Activated CD8-positive, alpha-beta T cell treated with anti-CD3 and anti-CD28 coated beads for 36 hours (primary cell): ENCODE measurements around the gene CST9L. TPM values are rescaled to one million over a fixed set of nuclear protein-coding genes. Genes with fewer than 3 reads are reported as not detected.

Experiments
- ATAC-seq: fragments of 200-7000 bp; cut with Tn5 transposase; one replicate; pipeline ENCODE4 v1.10.0; 2021; ENCODE audit warnings: mild to moderate bottlenecking, moderate library complexity
- CTCF ChIA-PET: fragments of 350-600 bp; sonication (Branson Sonifier 250); formaldehyde crosslinking; loops from one replicate; lab custom pipeline; 2021; ENCODE audit warnings: antibody characterized with exemption; lab: Charles Lee
- POLR2A ChIA-PET: fragments of 350-600 bp; sonication (Branson Sonifier 250); formaldehyde crosslinking; loops from one replicate; lab custom pipeline; 2021; ENCODE audit warnings: antibody characterized with exemption; lab: Charles Lee
- DNase-seq: peaks from one replicate; pipeline ENCODE4 v3.0.0-alpha.2; 2020
- H3K27ac Mint-ChIP-seq: one replicate; pipeline ENCODE4 v1.8.0; 2021; ENCODE audit warnings: mild to moderate bottlenecking, mixed read lengths
- H3K27me3 Mint-ChIP-seq: one replicate; pipeline ENCODE4 v1.8.0; 2021; ENCODE audit warnings: mixed read lengths
- H3K36me3 Mint-ChIP-seq: one replicate; pipeline ENCODE4 v1.8.0; 2021; ENCODE audit warnings: low read depth, mixed read lengths
- H3K4me1 Mint-ChIP-seq: one replicate; pipeline ENCODE4 v1.8.0; 2021; ENCODE audit warnings: low read depth, mixed read lengths
- H3K4me3 Mint-ChIP-seq: one replicate; pipeline ENCODE4 v1.8.0; 2021; ENCODE audit warnings: mild to moderate bottlenecking, moderate library complexity, mixed read lengths
- H3K9me3 Mint-ChIP-seq: one replicate; pipeline ENCODE4 v1.8.0; 2021; ENCODE audit warnings: mixed read lengths
- CTCF ChIP-seq: fragments of 200-600 bp; IDR thresholded peaks from one replicate; pipeline ENCODE4 v1.8.0; 2022; ENCODE audit warnings: antibody characterized with exemption, mild to moderate bottlenecking
- intact Hi-C: fragments of 100-400 bp; cut with micrococcal nuclease; formaldehyde crosslinking; loops from one replicate; pipeline ENCODE4 v1.10.0; 2022
- total RNA-seq, 2 experiments: library from RNA; stranded (reverse); gene quantifications; one replicate each; pipeline ENCODE4 v1.2.3, GENCODE V29; 2021

CST9L gene
- total RNA-seq, 2 experiments from 2014 or later, result not detected

DNA sequence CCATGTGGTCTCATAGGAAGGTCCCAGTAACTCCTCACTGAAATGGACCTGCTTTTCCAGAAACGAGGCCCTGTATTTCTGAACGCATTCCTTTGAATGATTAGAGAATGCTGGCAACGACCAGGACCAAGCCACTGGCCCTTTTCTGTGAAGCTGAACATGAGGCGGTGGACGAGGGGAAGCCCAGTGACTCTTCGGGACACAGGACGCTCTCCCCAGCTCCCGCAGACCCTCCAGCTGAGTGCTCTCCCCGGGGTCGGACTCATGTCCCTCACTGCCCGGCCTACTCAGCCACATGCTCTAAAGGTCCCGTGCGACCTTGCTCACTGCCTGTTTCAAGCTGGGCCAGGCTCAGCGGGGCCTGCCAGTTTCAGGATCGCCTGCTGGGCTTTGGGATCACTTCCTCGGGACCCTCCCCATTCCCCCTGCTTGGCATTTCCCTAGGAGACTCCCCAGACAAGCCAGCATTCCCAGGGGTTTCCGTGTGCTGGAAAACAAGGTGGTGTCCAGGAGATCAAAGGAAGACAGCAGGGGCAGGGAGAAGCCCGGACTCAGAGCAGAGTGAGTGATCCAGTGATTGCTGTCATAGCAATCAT lies 40.1 kb upstream of the CST9L start:
- no peak overlapping the region for H3K27ac Mint-ChIP-seq
- peaks cover 4% of the 10 kb centered on the region for H3K4me1 Mint-ChIP-seq
- no peak for ATAC-seq
- no peak for TF ChIP-seq CTCF
- CTCF ChIA-PET, result interaction anchor here (18.2 kb wide), 1 partner anchor 165 kb away, joined by 176 read pairs; the partner anchor contains the start of gene CSTL1
- no peaks in the 10 kb centered on the region for H3K27me3 Mint-ChIP-seq
- intact Hi-C loops, result loop anchor here (10.0 kb wide), 1 partner anchor 244 kb away; the partner anchor contains the start of gene GZF1
- POLR2A ChIA-PET, result no interaction called here
- H3K9me3 Mint-ChIP-seq, result no peaks in the 10 kb centered on the region
- DNase-seq, result no peak
- no peaks in the 10 kb centered on the region for H3K36me3 Mint-ChIP-seq
- no peak overlapping the region for H3K4me3 Mint-ChIP-seq

GRCh38 chr20:23607497-23608245 lies 39.4 kb upstream of the CST9L start:
- no peak overlapping the region for H3K27ac Mint-ChIP-seq
- H3K4me3 Mint-ChIP-seq, result no peak overlapping the region
- peaks cover 4% of the 10 kb centered on the region for H3K4me1 Mint-ChIP-seq
- intact Hi-C loops, result loop anchor here (10.0 kb wide), 1 partner anchor 243 kb away; the partner anchor contains the start of gene GZF1
- no peak for TF ChIP-seq CTCF
- POLR2A ChIA-PET, result no interaction called here
- no peaks in the 10 kb centered on the region for H3K27me3 Mint-ChIP-seq
- H3K36me3 Mint-ChIP-seq, result no peaks in the 10 kb centered on the region
- CTCF ChIA-PET, result interaction anchor here (0.7 to 18.2 kb wide), 16 partner anchors 12 to 917 kb away, joined by 3 to 176 read pairs (median 3); partner anchors contain the start of gene CSTL1
- H3K9me3 Mint-ChIP-seq, result no peaks in the 10 kb centered on the region
- DNase-seq, result no peak
- ATAC-seq, result no peak

DNA sequence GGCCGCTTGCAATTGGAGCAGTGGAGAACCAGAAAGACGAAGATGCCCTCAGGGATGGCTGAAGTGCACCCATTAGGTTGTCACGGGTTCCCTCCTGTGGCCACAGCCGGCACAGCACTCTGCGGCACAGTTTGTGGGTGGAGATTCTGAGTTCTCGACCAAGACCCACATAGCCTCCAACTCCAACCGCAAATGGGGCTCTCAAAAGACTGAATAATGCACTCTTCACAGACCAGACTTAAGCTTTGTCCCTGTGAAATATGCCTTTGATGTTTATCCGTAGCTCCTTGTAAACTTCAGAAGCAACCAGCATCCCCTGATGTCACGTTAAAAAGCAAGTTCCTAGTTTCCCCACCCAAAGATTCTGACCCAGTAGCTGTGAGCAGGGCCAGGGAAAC lies 38.4 kb upstream of the CST9L start:
- intact Hi-C loops, result loop anchor here (1.0 to 10.0 kb wide), 2 partner anchors 164 to 242 kb away; partner anchors contain the start of gene GZF1
- DNase-seq, result peak; percentile 85
- peak; percentile 98 for ATAC-seq
- Mint-ChIP-seq H3K27me3 (no peaks in the 10 kb centered on the region), H3K4me3 (no peak overlapping the region), H3K27ac (no peak overlapping the region), H3K9me3 (no peaks in the 10 kb centered on the region), H3K36me3 (no peaks in the 10 kb centered on the region), H3K4me1 (peaks cover 4% of the 10 kb centered on the region)
- TF ChIP-seq CTCF, result peak; percentile 81
- ChIA-PET CTCF (interaction anchor here (0.7 to 18.2 kb wide), 22 partner anchors 9 to 916 kb away, joined by 3 to 176 read pairs (median 3); partner anchors contain the start of genes CSTL1 and NAPB), POLR2A (no interaction called here)

DNA sequence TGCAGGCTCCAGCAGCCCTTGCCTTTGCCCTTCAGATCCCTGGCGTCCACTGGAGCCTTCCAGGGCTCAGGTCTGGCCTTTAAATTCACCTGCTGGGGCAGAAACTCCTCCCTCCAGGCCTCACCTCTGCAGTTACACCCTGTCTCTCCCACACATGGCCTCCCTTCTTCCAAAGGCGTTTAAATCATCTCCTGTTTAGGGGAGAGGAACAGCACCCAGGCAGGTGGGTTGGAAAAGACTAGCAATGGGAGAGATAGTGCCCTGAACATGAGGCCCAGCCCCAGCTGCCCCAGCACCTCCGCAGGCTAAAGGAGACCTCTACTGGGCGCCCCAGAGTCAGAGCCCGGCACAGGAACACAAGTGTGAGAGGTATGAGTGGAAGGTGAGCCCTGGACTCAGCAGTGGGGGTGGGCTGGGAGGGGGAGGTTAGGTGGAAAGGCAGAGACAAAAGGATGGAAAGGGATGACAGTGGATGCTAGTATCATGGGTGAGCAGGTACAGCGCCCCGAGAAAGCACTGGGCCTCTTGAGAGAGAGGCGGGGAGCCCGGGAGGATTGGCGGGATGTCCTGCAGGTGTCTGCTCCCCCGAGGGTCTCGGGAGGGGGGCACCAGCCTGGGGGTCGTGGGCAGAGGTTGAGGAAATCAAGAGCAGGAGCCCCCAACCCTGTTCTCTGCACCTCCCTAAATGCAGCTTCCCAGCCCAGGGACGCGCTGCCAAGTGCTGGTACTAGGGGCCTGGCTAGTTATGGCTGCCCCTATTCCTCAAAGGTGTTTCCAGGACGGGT lies 37.8 kb upstream of the CST9L start, which contains the start of gene CST9:
CST9 (minus strand) TSS at position 51 of the 785 bp plus-strand sequence. CDS start 53 bp downstream, outside the sequence.
- ChIA-PET CTCF (interaction anchor here (0.9 to 18.2 kb wide), 10 partner anchors 8 to 185 kb away, joined by 3 to 176 read pairs (median 4); partner anchors contain the start of genes CSTL1 and NAPB), POLR2A (no interaction called here)
- H3K9me3 Mint-ChIP-seq, result no peaks in the 10 kb centered on the region
- H3K4me1 Mint-ChIP-seq, result peaks cover 4% of the 10 kb centered on the region
- H3K4me3 Mint-ChIP-seq, result no peak within 1 kb of the TSS
- no peaks in the 10 kb centered on the region for H3K27me3 Mint-ChIP-seq
- DNase-seq (no peak), ATAC-seq (peak; percentile 18)
- intact Hi-C loops, result loop anchor here (1.0 to 10.0 kb wide), 2 partner anchors 164 to 241 kb away; partner anchors contain the start of gene GZF1
- TF ChIP-seq CTCF, result no peak
- no peaks in the 10 kb centered on the region for H3K36me3 Mint-ChIP-seq
- no peak within 1 kb of the TSS for H3K27ac Mint-ChIP-seq
